ENCODE results near the gene IFRD2. TPM values are rescaled to one million over a fixed set of nuclear protein-coding genes. Genes with fewer than 3 reads are reported as not detected.

IFRD2 gene
- total and polyA plus RNA-seq, 2 of the 8 experiments (the other 6 are each of a cell fraction or from before 2014, with no cell fraction given), result 76.7 to 88.8 TPM

DNA sequence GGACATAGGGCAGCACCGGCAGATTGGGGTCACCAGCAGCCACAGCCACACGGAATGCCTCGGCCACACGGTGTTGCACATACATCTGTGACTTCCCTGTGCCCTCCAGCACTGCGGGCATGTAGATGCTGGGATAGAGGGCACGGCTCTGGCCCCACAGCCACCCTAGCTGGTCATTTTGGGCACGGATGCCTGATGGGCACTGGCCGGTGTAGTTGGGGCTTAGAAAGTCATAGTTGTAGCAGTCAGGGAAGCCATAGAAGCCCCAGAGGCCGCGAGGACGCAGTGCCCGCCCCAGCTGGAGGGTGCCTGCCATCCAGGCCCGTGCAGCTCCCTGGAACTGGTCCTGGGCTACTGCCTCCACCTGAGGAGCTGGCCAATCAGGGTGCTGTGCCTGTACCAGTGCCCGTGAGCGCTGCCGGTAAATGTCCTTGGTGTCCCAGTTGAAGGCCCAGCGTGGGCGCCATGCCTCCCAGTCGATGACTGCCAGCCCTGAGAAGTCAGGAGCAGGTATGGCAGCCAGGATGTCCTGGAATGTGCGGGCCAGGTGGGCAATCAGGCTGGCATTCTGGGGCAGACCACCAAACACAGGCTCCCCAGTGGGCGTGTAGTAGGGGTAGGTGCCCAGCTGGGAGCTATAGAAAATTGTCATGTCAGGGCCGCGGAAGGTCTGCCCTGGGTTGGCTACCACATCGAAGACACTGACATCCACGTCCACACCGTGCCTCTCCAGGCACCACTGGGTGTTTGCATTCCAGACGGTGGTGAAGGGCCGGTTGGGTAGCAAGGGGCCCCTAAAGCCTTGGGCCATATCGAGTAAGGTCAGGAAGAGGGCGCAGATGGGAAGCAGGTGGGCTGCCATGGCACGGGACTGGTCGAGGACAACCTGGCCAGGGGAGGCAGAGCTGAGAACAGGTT, 10.1 kb upstream of the IFRD2 start (continued):
- TF ChIP-seq SP4 (IDR thresholded peaks at IDR 0.05; ENCODE audit: low read length), result no peak
- no peak for TF ChIP-seq E2F6 (IDR thresholded peaks at IDR 0.05)
- no peak for TF ChIP-seq YY1 (IDR thresholded peaks at IDR 0.05; ENCODE audit: low read depth, low read length)
- TF ChIP-seq NANOG (IDR thresholded peaks at IDR 0.05; ENCODE audit: insufficient read depth, low read depth, low read length, poor library complexity, severe bottlenecking), result no peak
- no peak for TF ChIP-seq TCF12 (IDR thresholded peaks at IDR 0.05; ENCODE audit: low read depth, low read length)
- no peak for TF ChIP-seq POU5F1 (IDR thresholded peaks at IDR 0.05; ENCODE audit: low read depth, low read length)
- no peak for TF ChIP-seq CREB1 (IDR thresholded peaks at IDR 0.05)
- TF ChIP-seq EP300 (IDR thresholded peaks at IDR 0.05; ENCODE audit: borderline replicate concordance in 1 of 2, low read depth in 2 of 2, low read length in 2 of 2), result no peak
- no peak for TF ChIP-seq KDM1A (IDR thresholded peaks at IDR 0.05; ENCODE audit: borderline replicate concordance, low read length)
- no peak for TF ChIP-seq TAF1 (IDR thresholded peaks at IDR 0.05; ENCODE audit: low read depth, low read length)

All from H1 (cell line).